Anterior cingulate cortex (tissue), 58 donors: Measurements from ENCODE around the gene OR6C68.
"Not testable (repeated sequence)": the region's sequence is repeated elsewhere in the genome, so short reads cannot be mapped to it uniquely, and the experiment has no call there.

Experiments used
- DNase-seq, 58 donors: peaks; one replicate each; lab custom pipeline; 2025; lab: John Stamatoyannopoulos, UW

Gene OR6C68

GRCh38 chr12:55492078-55492477 lies at the start of gene OR6C68:
Gene OR6C68, plus strand, starts transcription at chr12:55492378. Its CDS starts 0 bp downstream, at chr12:55492378.
- no peak for DNase-seq

GRCh38 chr12:55443776-55444175 lies 48.4 kb upstream of the OR6C68 start, which contains the start of gene OR6C2:
Gene OR6C2, plus strand, starts transcription at chr12:55444076. Its CDS starts 8,138 bp downstream, at chr12:55452214.
- no peak for DNase-seq

GRCh38 chr12:55445357-55445756 lies 46.8 kb upstream of the OR6C68 start:
- DNase-seq, result no peak

GRCh38 chr12:55446326-55446725 lies 45.9 kb upstream of the OR6C68 start:
- DNase-seq, result no peak

GRCh38 chr12:55448825-55449224 lies 43.4 kb upstream of the OR6C68 start:
- DNase-seq, result no peak

- DNase-seq, result not testable (repeated sequence)
Observed at GRCh38 chr12:55464926-55465325, 27.3 kb upstream of the OR6C68 start.

- no peak for DNase-seq
Observed at GRCh38 chr12:55467836-55468235, 24.3 kb upstream of the OR6C68 start.

GRCh38 chr12:55469291-55469690 lies 22.9 kb upstream of the OR6C68 start:
- DNase-seq, result no peak

GRCh38 chr12:55470088-55470829 lies 21.9 kb upstream of the OR6C68 start, which contains the start of gene OR6C70:
Gene OR6C70, minus strand, starts transcription at chr12:55470138. Its CDS starts 0 bp downstream, at chr12:55470138.
- DNase-seq, result no peak

- DNase-seq, result no peak
Observed at GRCh38 chr12:55472264-55472663, 19.9 kb upstream of the OR6C68 start.

- DNase-seq, result not testable (repeated sequence)
Observed at GRCh38 chr12:55479136-55479535, 13.0 kb upstream of the OR6C68 start.

- DNase-seq, result not testable (repeated sequence)
Observed at GRCh38 chr12:55484284-55484683, 7.9 kb upstream of the OR6C68 start.

- no peak for DNase-seq
Observed at GRCh38 chr12:55495490-55495889, 3.3 kb downstream of the OR6C68 start.

- no peak for DNase-seq
Observed at GRCh38 chr12:55499231-55499630, 7.1 kb downstream of the OR6C68 start.

- DNase-seq, result peak in 1 of 58 donors; percentile 0
Observed at GRCh38 chr12:55499810-55500252, 7.7 kb downstream of the OR6C68 start.

GRCh38 chr12:55501601-55502000 lies 9.4 kb downstream of the OR6C68 start:
- DNase-seq, result no peak

GRCh38 chr12:55515696-55516095 lies 23.5 kb downstream of the OR6C68 start:
- DNase-seq, result no peak

- no peak for DNase-seq
Observed at GRCh38 chr12:55516391-55516790, 24.2 kb downstream of the OR6C68 start.
